GM06990 (cell line): ENCODE data around the gene CTTNBP2.

Source experiments
- DNase-seq: peaks from one replicate; pipeline ENCODE4 v3.0.0-alpha.2; 2011; ENCODE audit not compliant: insufficient read length; ENCODE audit errors: extremely low read depth
- H3K27me3 ChIP-seq: replicated peaks from 2 replicates; pipeline ENCODE4 v1.6.0; 2011; ENCODE audit warnings: low read length; ENCODE audit not compliant: control insufficient read depth, insufficient read depth
- H3K36me3 ChIP-seq: 2 replicates; pipeline ENCODE4 v1.5.1; 2011; ENCODE audit warnings: low read length; ENCODE audit not compliant: control insufficient read depth, insufficient read depth
- H3K4me3 ChIP-seq: replicated peaks from 2 replicates; pipeline ENCODE4 v1.5.1; 2011; ENCODE audit warnings: low read depth, mild to moderate bottlenecking, control low read depth, low read length
- CTCF ChIP-seq: IDR thresholded peaks from 2 replicates; pipeline ENCODE4 v1.5.1; 2011; ENCODE audit warnings: low read length, control low read depth, mild to moderate bottlenecking, inconsistent platforms; ENCODE audit not compliant: insufficient read depth, poor library complexity, severe bottlenecking

The CTTNBP2 gene

GRCh38 chr7:117707080-117707479 lies 166.2 kb downstream of the CTTNBP2 start:
- H3K27me3 ChIP-seq: no peaks in the 10 kb centered on the region
- no peaks in the 10 kb centered on the region for H3K36me3 ChIP-seq
- no peak for DNase-seq
- no peak overlapping the region for H3K4me3 ChIP-seq
- TF ChIP-seq CTCF: no peak

- no peak for DNase-seq
- no peaks in the 10 kb centered on the region for H3K36me3 ChIP-seq
- H3K27me3 ChIP-seq: no peaks in the 10 kb centered on the region
- TF ChIP-seq CTCF: no peak
- H3K4me3 ChIP-seq: no peak overlapping the region
Observed at GRCh38 chr7:117706210-117706609, 167.0 kb downstream of the CTTNBP2 start.

GRCh38 chr7:117705630-117706029 lies 167.6 kb downstream of the CTTNBP2 start:
- Histone ChIP-seq H3K36me3 (no peaks in the 10 kb centered on the region), H3K4me3 (no peak overlapping the region), H3K27me3 (no peaks in the 10 kb centered on the region)
- DNase-seq: no peak
- TF ChIP-seq CTCF: no peak

GRCh38 chr7:117704063-117704462 lies 169.2 kb downstream of the CTTNBP2 start:
- no peak for TF ChIP-seq CTCF
- no peaks in the 10 kb centered on the region for H3K36me3 ChIP-seq
- H3K4me3 ChIP-seq: no peak overlapping the region
- no peaks in the 10 kb centered on the region for H3K27me3 ChIP-seq
- DNase-seq: no peak

- no peak for DNase-seq
- no peaks in the 10 kb centered on the region for H3K36me3 ChIP-seq
- no peak for TF ChIP-seq CTCF
- no peak overlapping the region for H3K4me3 ChIP-seq
- H3K27me3 ChIP-seq: no peaks in the 10 kb centered on the region
Observed at GRCh38 chr7:117698018-117698417, 175.2 kb downstream of the CTTNBP2 start.

- H3K4me3 ChIP-seq: no peak overlapping the region
- no peaks in the 10 kb centered on the region for H3K36me3 ChIP-seq
- no peaks in the 10 kb centered on the region; the same call in 1 of the 2 replicates for H3K27me3 ChIP-seq
- TF ChIP-seq CTCF: no peak
- no peak for DNase-seq
Observed at GRCh38 chr7:117692338-117692737, 180.9 kb downstream of the CTTNBP2 start.
